Omental fat pad (tissue), 4 donors: Measurements from ENCODE around the gene LRCH1. TPM values are rescaled to one million over a fixed set of nuclear protein-coding genes. Genes with fewer than 3 reads are reported as not detected.

Experiments
- ATAC-seq: fragments of 150-250 bp; one replicate; pipeline ENCODE4 v1.9.1; 2016; ENCODE audit warnings: mild to moderate bottlenecking, moderate library complexity; ENCODE audit not compliant: low FRiP score
- DNase-seq: peaks from one replicate; pipeline ENCODE4 v3.0.0-alpha.2; 2019; ENCODE audit warnings: low spot score
- CTCF ChIP-seq, 3 donors: fragments of 450-650 bp; IDR thresholded peaks; one replicate each; pipeline ENCODE4 v1.5.1; 2016 to 2017; ENCODE audit warnings: antibody characterized with exemption in 3 of 3, mild to moderate bottlenecking in 3 of 3, moderate library complexity in 2 of 3
- total RNA-seq, 4 donors: library from RNA; depleted of rRNA; stranded (reverse); fragments of >200 nt; gene quantifications; one replicate each; pipeline ENCODE4 v1.1.0, GENCODE V29; 2016

The LRCH1 gene
- total RNA-seq, 4 donors from 2014 or later: 9.7 to 43.7 (median 16.5) TPM

- no peak for TF ChIP-seq CTCF (IDR thresholded peaks at IDR 0.05)
- no peak for ATAC-seq
- no peak for DNase-seq
Observed at GRCh38 chr13:46631179-46631542, 78.2 kb downstream of the LRCH1 start.

GRCh38 chr13:46632176-46632575 lies 79.2 kb downstream of the LRCH1 start:
- no peak for TF ChIP-seq CTCF (IDR thresholded peaks at IDR 0.05)
- ATAC-seq (no peak), DNase-seq (no peak)

- no peak for TF ChIP-seq CTCF (IDR thresholded peaks at IDR 0.05)
- ATAC-seq (no peak), DNase-seq (no peak)
Observed at GRCh38 chr13:46633416-46633815, 80.4 kb downstream of the LRCH1 start.

GRCh38 chr13:46636451-46636850 lies 83.5 kb downstream of the LRCH1 start:
- DNase-seq: no peak
- ATAC-seq: no peak
- TF ChIP-seq CTCF (IDR thresholded peaks at IDR 0.05): no peak

GRCh38 chr13:46637213-46637612 lies 84.2 kb downstream of the LRCH1 start:
- ATAC-seq: no peak
- DNase-seq: no peak
- TF ChIP-seq CTCF (IDR thresholded peaks at IDR 0.05): no peak

GRCh38 chr13:46638262-46638661 lies 85.3 kb downstream of the LRCH1 start:
- TF ChIP-seq CTCF (IDR thresholded peaks at IDR 0.05): no peak
- DNase-seq (no peak), ATAC-seq (no peak)

GRCh38 chr13:46639033-46639981 lies 86.3 kb downstream of the LRCH1 start:
- ATAC-seq (no peak), DNase-seq (no peak)
- TF ChIP-seq CTCF (IDR thresholded peaks at IDR 0.05): no peak
